GM13976 (cell line): ENCODE measurements around the gene SSBP2.

Experiments
- DNase-seq: peaks from one replicate; pipeline ENCODE4 v3.0.0; 2012; ENCODE audit warnings: low spot score
- CTCF ChIP-seq: IDR thresholded peaks from 2 replicates; pipeline ENCODE4 v1.5.1; 2012; ENCODE audit warnings: borderline replicate concordance, mild to moderate bottlenecking; ENCODE audit not compliant: insufficient read depth; ENCODE audit errors: extremely low read depth, missing control alignments, control extremely low read depth
- in situ Hi-C: fragments of 300-500 bp; cut with MboI; formaldehyde crosslinking; loops from one replicate; pipeline ENCODE4 v1.12.0; 2022; ENCODE audit warnings: low sequenced_read_pairs, mixed read lengths, inconsistent platforms; ENCODE audit not compliant: unreplicated experiment

SSBP2 gene

GRCh38 chr5:81772488-81772887, 21.6 kb upstream of the SSBP2 start:
- DNase-seq = no peak
- in situ Hi-C loops = no loop called here
- TF ChIP-seq CTCF = no peak

GRCh38 chr5:81768935-81769452, 18.1 kb upstream of the SSBP2 start:
- in situ Hi-C loops = no loop called here
- DNase-seq = no peak
- no peak for TF ChIP-seq CTCF

GRCh38 chr5:81767938-81768337, 17.0 kb upstream of the SSBP2 start:
- no peak for TF ChIP-seq CTCF
- in situ Hi-C loops = no loop called here
- DNase-seq = no peak

GRCh38 chr5:81767097-81767496, 16.2 kb upstream of the SSBP2 start:
- in situ Hi-C loops = no loop called here
- no peak for DNase-seq
- no peak for TF ChIP-seq CTCF

GRCh38 chr5:81766611-81767010, 15.7 kb upstream of the SSBP2 start:
- in situ Hi-C loops = no loop called here
- no peak for DNase-seq
- no peak for TF ChIP-seq CTCF

- no peak for TF ChIP-seq CTCF
- in situ Hi-C loops = no loop called here
- no peak for DNase-seq
Observed at GRCh38 chr5:81763294-81763928, 12.5 kb upstream of the SSBP2 start.
